IPS-11a (cell line): ENCODE measurements around the gene MPZL2.

Source experiments
- H3K4me3 ChIP-seq: one replicate; pipeline ENCODE4 v1.5.1; 2013; ENCODE audit warnings: low read depth, low read length, control low read depth

MPZL2 gene

GRCh38 chr11:118243993-118244762, 19.9 kb downstream of the MPZL2 start:
- H3K4me3 ChIP-seq = no peak overlapping the region

GRCh38 chr11:118243161-118243560, 20.9 kb downstream of the MPZL2 start:
- no peak overlapping the region for H3K4me3 ChIP-seq

GRCh38 chr11:118241764-118242098, 22.4 kb downstream of the MPZL2 start:
- no peak overlapping the region for H3K4me3 ChIP-seq

DNA sequence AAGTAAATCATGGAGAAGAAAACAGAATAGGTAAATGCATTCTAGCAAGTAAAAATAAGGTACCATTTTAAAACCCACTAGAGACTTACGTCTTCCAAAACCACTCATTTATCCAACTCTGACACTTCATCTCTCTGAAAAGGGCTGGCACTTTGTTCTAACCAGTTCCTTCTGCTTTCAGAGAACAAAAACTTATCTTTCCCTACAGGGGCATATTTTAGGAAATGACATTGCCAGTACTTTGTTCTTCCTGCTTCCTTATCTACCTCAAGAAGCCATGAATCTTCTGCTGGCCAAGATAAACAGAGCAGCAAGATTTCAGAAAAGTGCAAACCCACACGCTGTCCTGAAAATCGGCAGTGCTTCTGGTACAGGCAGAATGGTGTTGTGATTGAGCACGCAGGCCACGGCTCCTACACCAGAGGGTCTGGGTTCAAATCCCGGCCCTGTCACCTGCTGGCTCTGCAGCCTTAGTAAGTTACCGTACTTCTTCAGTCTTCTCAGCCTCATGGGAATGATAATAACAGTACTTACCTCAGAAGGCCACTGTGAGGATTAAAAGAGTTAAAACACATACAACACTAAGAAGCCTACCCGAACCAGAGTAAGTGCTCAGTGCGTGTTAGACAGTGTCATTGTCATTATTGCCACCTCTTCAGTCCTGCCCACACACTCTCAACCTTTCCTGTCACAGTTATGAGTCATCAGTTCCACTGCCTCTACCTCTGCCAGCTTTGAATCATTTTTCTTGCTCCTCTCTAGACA, 22.9 kb downstream of the MPZL2 start:
- no peak overlapping the region for H3K4me3 ChIP-seq

GRCh38 chr11:118239509-118240205, 24.4 kb downstream of the MPZL2 start:
- no peak overlapping the region for H3K4me3 ChIP-seq

DNA sequence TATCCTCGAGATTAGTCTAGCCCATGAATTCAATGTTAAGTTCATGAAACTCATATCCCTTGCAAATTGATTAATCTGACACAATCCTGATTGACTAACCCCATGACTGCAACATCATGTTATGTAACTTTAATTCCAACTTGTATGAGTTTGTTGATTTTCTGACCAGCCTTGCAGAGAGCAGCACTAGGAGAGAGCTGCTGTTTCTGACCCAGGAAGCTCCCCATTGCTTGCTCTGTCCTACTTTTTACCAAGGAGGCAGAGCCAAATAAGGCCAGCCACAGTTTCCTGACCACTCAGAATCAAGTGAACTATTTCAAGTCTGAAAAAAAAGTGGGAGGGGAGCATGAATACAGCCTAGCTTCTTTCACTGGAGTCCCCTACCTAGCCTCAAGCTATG, 25.2 kb downstream of the MPZL2 start:
- H3K4me3 ChIP-seq = no peak overlapping the region

DNA sequence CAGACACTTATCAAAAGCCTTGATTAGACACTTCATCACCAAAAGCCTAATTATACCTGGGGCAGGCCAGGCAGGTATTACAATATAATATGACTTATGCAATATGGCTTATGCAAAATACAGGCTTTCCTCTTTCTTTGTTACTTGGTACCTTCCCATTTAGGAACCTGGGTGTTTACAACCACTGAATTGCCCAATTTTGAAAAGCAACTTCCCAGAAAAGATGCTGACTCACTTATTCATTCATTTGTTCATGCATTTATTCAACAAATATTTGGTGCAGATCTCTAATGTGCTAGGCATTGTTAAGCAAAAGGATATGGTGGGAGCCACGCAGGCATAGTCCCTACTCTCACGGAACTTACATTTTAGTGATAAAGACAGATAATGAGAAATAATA, 25.7 kb downstream of the MPZL2 start:
- no peak overlapping the region for H3K4me3 ChIP-seq

DNA sequence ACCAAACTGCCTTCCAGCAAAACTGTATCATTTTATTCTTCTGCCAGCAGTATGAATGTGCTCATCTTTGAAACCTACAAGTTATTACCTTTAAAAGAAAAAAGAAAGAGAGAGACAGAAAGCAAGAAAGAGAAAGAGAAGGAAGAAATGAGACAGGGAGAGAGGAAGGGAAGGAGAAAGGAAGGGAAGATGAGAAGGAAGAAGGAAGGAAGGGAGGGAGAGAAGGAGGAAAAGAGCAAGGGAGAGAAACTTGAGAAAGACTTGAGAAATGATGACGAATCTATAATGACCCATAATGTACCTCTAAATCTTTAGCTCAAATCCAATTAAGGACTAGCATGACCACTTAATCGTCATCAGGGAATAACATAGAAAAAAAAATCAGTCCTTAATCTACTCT, 27.9 kb downstream of the MPZL2 start:
- no peak overlapping the region for H3K4me3 ChIP-seq

GRCh38 chr11:118234833-118235232, 29.3 kb downstream of the MPZL2 start:
- no peak overlapping the region for H3K4me3 ChIP-seq

GRCh38 chr11:118233850-118234249, 30.2 kb downstream of the MPZL2 start:
- no peak overlapping the region for H3K4me3 ChIP-seq

DNA sequence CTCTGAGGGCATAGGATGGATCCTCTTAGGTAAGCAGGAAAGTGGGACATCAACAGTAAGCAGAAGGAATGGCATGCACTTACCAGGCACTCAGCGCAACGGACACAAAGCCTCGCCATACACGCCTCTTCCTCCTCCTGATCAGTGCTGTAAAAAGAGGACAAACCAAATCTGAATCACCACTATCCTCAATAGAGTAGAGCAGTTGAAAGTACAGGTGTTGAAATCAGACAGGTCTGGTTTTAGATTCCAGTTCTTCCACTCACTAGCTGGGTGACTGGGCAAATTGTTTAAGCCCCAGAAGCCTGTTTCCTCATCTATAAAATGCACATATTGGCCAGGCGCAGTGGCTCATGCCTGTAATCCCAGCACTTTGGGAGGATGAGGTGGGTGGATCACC, 30.7 kb downstream of the MPZL2 start:
- no peak overlapping the region for H3K4me3 ChIP-seq

DNA sequence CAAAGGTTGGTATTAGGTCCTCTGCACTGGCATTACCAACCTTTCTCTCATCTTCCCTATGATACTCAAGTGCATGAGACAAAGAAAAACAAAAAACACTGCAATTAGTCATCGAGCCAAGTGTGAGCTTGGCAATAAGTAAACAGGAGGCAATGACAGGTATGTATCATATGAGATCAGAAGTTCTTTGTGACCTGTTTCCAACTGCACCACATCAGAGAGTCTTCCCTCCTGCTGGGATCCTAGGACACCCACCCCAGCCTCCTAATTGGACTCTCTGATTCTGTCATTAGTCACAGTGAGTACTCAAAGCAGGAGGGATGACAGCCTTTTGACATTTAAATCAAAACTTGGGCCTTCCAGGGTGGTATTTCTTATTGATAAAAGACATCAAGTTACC, 31.4 kb downstream of the MPZL2 start:
- no peak overlapping the region for H3K4me3 ChIP-seq

DNA sequence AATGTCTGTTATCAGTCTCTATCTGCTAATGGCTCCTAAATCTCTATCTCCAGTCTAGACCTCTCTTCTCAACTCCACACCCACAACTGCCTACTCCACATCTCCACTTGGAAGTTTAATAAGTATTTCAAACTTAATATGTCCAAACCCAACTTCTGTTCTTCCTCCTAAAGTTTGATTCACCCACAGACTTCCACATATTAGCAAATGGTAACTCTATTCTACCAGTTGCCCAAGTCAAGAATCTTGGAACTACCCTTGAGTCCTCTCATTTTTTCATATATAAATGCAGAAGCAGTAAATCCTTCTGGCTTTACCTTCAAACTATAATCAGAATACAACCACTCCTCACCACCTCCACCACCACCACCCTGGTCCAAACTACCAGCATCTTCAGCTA, 32.6 kb downstream of the MPZL2 start:
- H3K4me3 ChIP-seq = no peak overlapping the region

DNA sequence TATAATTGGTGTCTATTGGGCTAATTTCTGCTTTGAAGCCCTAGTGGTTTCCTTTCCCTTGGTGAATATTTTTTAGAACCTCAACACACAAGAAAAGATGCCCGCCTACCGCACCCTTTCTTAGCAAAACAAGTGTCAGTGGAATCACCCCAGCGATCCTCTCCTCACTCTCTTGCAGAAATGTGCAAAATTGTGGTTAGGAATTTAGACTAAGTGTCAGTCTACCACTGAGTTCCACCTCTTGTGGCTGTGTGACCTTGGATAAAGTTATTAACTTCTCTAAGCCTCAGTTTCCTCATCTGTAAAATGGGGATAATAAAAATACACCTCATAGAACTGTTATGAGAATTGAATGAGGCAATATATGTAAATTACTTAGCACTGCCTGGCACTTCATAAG, 34.0 kb downstream of the MPZL2 start:
- H3K4me3 ChIP-seq = no peak overlapping the region

DNA sequence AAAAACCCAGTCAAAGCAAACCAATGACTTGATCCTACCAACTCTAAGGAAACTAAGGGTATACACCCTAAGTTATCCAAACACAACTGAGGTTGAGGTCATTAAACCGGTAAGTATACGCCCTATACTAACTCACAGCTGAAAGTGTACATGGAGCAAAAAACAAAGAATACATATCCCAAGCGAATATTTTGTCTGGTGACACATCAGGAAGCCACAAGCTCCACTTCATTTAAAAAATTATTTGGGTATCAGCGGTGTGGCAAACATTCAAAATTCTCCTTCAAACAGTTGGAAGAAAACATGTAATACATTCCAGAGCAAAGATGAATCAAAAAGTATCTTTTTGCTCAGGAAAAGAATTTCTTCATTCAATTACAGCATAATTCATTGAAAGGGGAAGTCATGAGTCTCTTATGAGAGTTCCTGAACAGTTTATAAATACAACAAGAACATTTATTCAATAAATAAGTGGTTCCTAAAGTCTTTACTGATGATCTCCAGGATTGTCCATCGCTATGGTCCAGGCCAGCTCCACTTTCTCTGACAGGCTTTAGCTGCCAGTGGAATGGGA, 34.7 kb downstream of the MPZL2 start:
- no peak overlapping the region for H3K4me3 ChIP-seq

DNA sequence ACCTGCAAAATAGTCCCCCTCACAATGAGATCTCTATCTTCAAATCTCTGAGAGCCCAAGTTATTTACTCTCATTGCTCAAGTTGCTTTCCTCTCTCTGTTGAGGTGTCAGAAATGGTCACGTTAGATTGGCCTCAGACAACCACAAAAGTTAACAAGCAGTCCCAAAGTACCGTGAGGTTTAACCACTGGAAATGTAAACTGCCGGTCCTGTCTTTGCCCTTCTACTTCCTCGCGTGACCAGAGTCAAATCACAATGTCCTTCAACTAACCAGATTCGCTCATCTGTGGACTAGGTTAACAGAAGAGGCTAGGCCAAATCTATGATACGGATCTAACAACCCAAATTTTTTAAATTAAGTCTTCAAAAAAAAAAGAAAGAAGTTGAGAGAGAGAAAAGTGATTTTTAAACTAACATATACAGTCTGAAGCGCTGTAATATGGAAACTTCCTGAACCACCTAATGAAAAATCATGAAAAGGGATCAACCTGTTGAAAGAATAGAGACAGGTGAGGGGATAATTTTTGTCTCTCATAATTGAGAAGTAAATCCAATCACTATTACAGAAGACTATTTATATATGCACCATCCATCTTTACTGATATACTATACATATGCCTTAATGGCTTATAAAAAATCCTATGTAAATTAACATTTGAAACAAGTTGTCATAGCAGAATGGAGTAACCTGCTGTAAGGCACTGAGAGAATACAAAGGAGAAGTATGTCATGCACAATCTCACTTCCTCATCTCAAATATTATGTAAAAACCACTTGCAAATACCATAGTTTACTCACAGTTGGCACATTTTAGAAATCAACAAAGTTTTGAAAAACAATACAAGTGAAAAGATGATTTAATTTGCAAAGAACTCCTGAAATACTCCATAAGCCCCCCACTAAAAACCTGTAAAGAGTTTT, 36.0 kb downstream of the MPZL2 start:
- H3K4me3 ChIP-seq = no peak overlapping the region

DNA sequence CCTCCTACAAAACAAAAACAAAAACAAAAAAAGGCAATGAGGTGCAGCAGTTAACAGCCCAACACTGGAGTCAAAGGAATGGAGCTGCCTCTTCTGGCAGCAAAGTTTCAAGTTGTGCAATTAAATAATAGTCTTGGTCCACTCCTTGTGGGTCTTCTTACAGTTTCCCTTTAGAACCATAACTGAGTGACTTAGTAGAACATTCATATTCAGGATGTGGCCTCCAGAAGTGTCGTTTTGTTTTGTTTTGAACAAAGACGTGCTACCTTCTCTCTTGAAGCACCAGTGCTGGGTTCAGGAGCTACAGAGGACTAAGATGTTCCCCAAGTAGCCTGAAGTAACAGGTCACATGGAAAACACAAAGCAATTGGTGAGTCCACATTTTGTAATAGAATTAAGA, 37.3 kb downstream of the MPZL2 start:
- H3K4me3 ChIP-seq = no peak overlapping the region

GRCh38 chr11:118226296-118226695, 37.8 kb downstream of the MPZL2 start:
- no peak overlapping the region for H3K4me3 ChIP-seq

DNA sequence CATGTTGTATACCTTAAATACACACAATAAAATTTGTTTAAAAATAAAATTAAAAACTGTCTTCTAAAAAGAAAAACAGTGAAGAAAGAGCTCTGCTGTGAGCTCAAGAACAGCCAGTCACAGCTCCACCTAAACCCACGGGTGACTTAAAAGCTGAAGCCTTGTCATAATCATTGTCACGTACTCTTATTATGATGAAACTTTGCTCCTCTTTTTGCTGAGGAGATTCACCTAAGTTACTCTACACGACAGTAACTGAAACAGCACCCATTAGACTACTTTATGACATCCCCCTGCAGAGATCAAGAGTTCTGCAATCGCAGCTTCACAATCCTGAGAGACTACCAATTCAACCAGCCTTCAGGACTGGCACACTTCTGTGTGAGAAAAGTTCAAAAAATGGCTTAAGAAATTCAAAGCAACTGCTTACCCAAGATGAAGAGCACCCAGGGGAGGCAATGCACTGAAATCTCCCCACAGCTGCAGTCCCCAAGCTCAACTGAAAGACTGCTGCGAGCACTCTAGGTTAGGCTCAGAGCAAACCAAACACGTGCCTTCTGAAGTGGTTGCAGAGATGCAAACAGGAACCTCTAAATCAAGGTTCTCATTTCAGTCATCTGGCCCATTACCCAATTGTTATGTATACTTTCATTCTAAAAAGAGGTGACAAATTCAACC, 39.4 kb downstream of the MPZL2 start, which contains the start of gene JAML:
Gene JAML (minus strand): TSS at position 501 of the 678 bp plus-strand sequence. CDS start 10,145 bp downstream, outside the sequence.
- H3K4me3 ChIP-seq = no peak within 1 kb of the TSS

- H3K4me3 ChIP-seq = no peak overlapping the region
These were observed 40.1 kb downstream of the MPZL2 start for GRCh38 chr11:118223992-118224391.
